ENCODE results near the gene KCNQ5. TPM values are rescaled to one million over a fixed set of nuclear protein-coding genes. Genes with fewer than 3 reads are reported as not detected.

The KCNQ5 gene
- total RNA-seq, 1 experiment from 2014 or later: 2.0 TPM

GRCh38 chr6:72733045-72733444 lies 111.2 kb downstream of the KCNQ5 start:
- ChIA-PET CTCF (no interaction called here), POLR2A (no interaction called here)
- Mint-ChIP-seq H3K9me3 (peaks cover 4% of the 10 kb centered on the region), H3K4me1 (no peaks in the 10 kb centered on the region), H3K4me3 (no peak overlapping the region), H3K27ac (no peak overlapping the region), H3K27me3 (ENCODE audit: low read depth) (no peaks in the 10 kb centered on the region), H3K36me3 (no peaks in the 10 kb centered on the region)
- TF ChIP-seq KAT7 (CRISPR knock-in tag; IDR thresholded peaks at IDR 0.05; ENCODE audit: borderline replicate concordance) (no peak), ZBTB43 (CRISPR knock-in tag; IDR thresholded peaks at IDR 0.05) (no peak)
- DNase-seq (ENCODE audit: low spot score) (no peak), ATAC-seq (no peak)

- no peak overlapping the region for H3K4me3 Mint-ChIP-seq
- ChIA-PET CTCF (no interaction called here), POLR2A (no interaction called here)
- no peaks in the 10 kb centered on the region for H3K36me3 Mint-ChIP-seq
- ATAC-seq (no peak), DNase-seq (ENCODE audit: low spot score) (no peak)
- H3K27ac Mint-ChIP-seq: no peak overlapping the region
- no peaks in the 10 kb centered on the region for H3K27me3 Mint-ChIP-seq (ENCODE audit: low read depth)
- TF ChIP-seq TP53 (CRISPR knock-in tag; IDR thresholded peaks at IDR 0.05): no peak
- H3K4me1 Mint-ChIP-seq: peaks cover 17% of the 10 kb centered on the region
- peaks cover 4% of the 10 kb centered on the region for H3K9me3 Mint-ChIP-seq
These were observed 116.2 kb downstream of the KCNQ5 start for GRCh38 chr6:72738091-72738490.

- DNase-seq (ENCODE audit: low spot score) (no peak), ATAC-seq (no peak)
- Mint-ChIP-seq H3K27ac (no peak overlapping the region), H3K27me3 (ENCODE audit: low read depth) (no peaks in the 10 kb centered on the region), H3K4me3 (no peak overlapping the region), H3K36me3 (no peaks in the 10 kb centered on the region), H3K9me3 (peaks cover 4% of the 10 kb centered on the region), H3K4me1 (peaks cover 17% of the 10 kb centered on the region)
- POLR2A ChIA-PET: no interaction called here
- no peak for TF ChIP-seq FOXK1 (CRISPR knock-in tag; IDR thresholded peaks at IDR 0.05)
- TF ChIP-seq OVOL2 (CRISPR knock-in tag; IDR thresholded peaks at IDR 0.05; ENCODE audit: borderline replicate concordance): no peak
- TF ChIP-seq IRF1 (CRISPR knock-in tag; IDR thresholded peaks at IDR 0.05): no peak
- TF ChIP-seq ZNF263 (CRISPR knock-in tag; IDR thresholded peaks at IDR 0.05; ENCODE audit: low read depth): no peak
- TF ChIP-seq JUN (CRISPR knock-in tag; IDR thresholded peaks at IDR 0.05): no peak
- CTCF ChIA-PET: no interaction called here
These were observed 117.5 kb downstream of the KCNQ5 start for GRCh38 chr6:72739368-72739779.

- no peak for TF ChIP-seq IRF1 (CRISPR knock-in tag; IDR thresholded peaks at IDR 0.05)
- no peak for TF ChIP-seq TCF7 (CRISPR knock-in tag; IDR thresholded peaks at IDR 0.05; ENCODE audit: low read depth)
- TF ChIP-seq SMAD4 (CRISPR knock-in tag; IDR thresholded peaks at IDR 0.05): no peak
- TF ChIP-seq ARID4B (CRISPR knock-in tag; IDR thresholded peaks at IDR 0.05; ENCODE audit: borderline replicate concordance): no peak
- TF ChIP-seq FOXJ3 (CRISPR knock-in tag; IDR thresholded peaks at IDR 0.05; ENCODE audit: borderline replicate concordance): no peak
- no peak for TF ChIP-seq SP1 (CRISPR knock-in tag; conservative IDR thresholded peaks at IDR 0.05)
- no peak for TF ChIP-seq ELF4 (CRISPR knock-in tag; IDR thresholded peaks at IDR 0.05; ENCODE audit: low read depth)
- no peak for TF ChIP-seq E2F4 (CRISPR knock-in tag; IDR thresholded peaks at IDR 0.05; ENCODE audit: borderline replicate concordance, low read depth)
- TF ChIP-seq HMGA2 (CRISPR knock-in tag; IDR thresholded peaks at IDR 0.05): no peak
- no peak for TF ChIP-seq PREB (CRISPR knock-in tag; IDR thresholded peaks at IDR 0.05; ENCODE audit: borderline replicate concordance)
- H3K27me3 Mint-ChIP-seq (ENCODE audit: low read depth): no peaks in the 10 kb centered on the region
- POLR2A ChIA-PET: no interaction called here
These were observed 118.3 kb downstream of the KCNQ5 start for GRCh38 chr6:72740135-72740534.

More at GRCh38 chr6:72740135-72740534, 118.3 kb downstream of the KCNQ5 start:
- H3K27ac Mint-ChIP-seq: no peak overlapping the region
- no peaks in the 10 kb centered on the region for H3K36me3 Mint-ChIP-seq
- no peak overlapping the region for H3K4me3 Mint-ChIP-seq
- CTCF ChIA-PET: no interaction called here
- H3K4me1 Mint-ChIP-seq: peaks cover 19% of the 10 kb centered on the region
- ATAC-seq: no peak
- H3K9me3 Mint-ChIP-seq: peaks cover 4% of the 10 kb centered on the region
- DNase-seq (ENCODE audit: low spot score): no peak

All from WTC11 (cell line).